Activated CD4-positive, alpha-beta T cell treated with anti-CD3 and anti-CD28 coated beads, Interleukin-2, Interleukin-6, amounts not matched to agents 100 ng/mL and 50 ng/mL, durations not matched to agents 16 hours and 8 hours (primary cell): ENCODE measurements around the gene ABHD6.
"Not testable (repeated sequence)": the region's sequence is repeated elsewhere in the genome, so short reads cannot be mapped to it uniquely, and the experiment has no call there.

Source experiments
- DNase-seq: peaks from one replicate; pipeline ENCODE4 v3.0.0-alpha.2; 2020

ABHD6 gene

DNA sequence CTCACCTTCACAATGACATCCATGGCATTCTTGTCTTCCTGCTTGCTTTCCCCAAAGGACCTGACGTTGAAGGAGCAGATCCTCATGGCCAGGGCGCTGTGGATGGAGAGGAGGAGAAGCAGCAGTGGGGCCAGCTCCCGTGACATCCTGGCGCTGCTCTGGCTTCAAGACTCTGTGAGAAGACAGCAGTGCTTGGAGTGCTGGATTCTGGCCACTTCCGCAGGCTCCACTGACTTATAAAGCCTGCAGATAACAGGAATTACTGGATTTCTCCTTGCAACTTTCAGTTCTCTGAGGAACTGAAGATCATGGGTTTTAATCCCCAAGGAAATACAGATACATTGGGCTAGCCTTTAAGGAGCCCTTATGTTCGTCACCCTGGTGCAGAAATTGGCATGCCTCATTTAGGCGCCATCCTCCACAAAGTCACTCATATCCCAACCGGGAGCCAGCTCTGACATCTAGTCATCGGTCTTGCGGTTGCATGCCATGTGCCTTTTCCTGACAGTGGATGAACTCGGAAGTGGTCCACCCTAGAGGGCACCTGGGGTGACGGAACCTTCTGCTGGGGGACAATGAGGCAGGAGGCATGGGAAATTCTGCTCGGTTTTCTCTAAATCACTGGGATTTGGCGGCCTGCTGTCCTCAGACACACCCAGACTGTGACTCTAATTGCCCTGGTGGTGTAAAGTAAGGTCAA is 26.7 kb upstream of the ABHD6 start, which contains the start of gene DNASE1L3:
TSS of gene DNASE1L3 (minus strand) at position 212 of the 700 bp plus-strand sequence. CDS start at position 146, 66 bp downstream.
- no peak for DNase-seq

- DNase-seq, result peak; percentile 76
These were observed 22.9 kb upstream of the ABHD6 start for GRCh38 chr3:58214484-58215316.

GRCh38 chr3:58215317-58216025 is 22.1 kb upstream of the ABHD6 start:
- no peak for DNase-seq

DNA sequence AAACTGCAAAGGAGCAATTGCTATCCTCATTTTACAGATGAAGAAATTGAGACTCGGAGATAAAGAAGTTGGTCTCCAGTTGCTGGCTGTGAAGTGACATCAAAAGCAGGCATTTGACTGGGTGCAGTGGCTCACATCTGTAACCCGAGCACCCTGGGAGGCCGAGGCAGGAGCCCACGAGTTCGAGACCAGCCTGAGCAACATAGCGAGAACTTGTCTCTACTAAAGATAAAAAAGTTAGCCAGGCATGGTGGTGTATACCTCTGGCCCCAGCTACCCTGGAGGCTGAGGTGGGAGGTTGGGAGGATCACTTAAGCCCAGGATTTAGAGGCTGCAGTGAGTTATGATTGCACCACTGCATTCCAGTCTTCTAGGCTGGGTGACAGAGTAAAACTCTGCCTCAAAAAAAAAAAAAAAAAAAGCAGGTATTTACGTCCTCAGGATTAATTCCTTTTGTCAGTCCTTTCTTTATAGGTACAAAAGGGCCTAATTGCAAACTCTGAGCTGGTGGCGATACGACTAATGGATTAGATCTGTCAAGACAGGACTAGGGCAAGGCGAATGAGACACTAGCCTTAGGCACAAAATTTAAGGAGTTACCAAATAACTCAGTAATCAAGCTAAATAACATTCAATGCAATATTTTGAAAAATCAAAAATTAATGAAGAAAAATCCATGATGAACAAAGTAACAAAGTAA is 20.9 kb upstream of the ABHD6 start:
- DNase-seq, result no peak

GRCh38 chr3:58217209-58217811 is 20.3 kb upstream of the ABHD6 start:
- DNase-seq, result peak; percentile 80

GRCh38 chr3:58218904-58219303 is 18.7 kb upstream of the ABHD6 start:
- DNase-seq, result peak; percentile 59

GRCh38 chr3:58222161-58222724 is 15.3 kb upstream of the ABHD6 start:
- DNase-seq, result no peak

- no peak for DNase-seq
These were observed 13.7 kb upstream of the ABHD6 start for GRCh38 chr3:58223855-58224254.

GRCh38 chr3:58227933-58228332 is 9.7 kb upstream of the ABHD6 start:
- not testable (repeated sequence) for DNase-seq

DNA sequence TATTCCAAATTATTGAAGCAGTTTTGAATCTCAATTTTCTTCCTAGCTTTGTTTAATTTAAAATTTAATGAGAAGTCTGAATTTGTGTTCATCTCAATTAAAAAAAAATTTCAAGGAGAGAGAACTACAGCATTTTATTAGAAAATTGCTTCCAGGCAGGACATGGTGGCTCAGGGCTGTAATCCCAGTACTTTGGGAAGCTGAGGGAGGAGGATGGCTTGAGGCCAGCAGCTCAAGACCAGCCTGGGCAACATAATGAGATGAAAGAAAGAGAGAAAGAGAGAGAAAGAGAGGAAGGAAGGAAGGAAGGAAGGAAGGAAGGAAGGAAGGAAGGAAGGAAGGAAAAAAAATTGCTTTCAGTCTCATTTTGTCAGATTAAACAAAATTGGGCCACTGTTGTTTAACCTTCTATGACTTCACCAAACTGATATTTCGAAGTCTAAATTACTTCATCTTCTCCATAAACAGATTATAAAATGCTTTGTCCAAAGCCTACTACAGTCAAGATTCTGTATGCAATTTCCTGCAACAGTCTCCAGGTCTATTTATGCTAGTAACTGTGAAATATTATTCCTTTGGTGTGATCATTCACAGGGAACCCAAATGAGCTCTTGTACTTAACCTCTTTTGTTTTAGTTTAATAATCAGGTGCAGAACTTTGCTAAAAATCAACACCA is 6.6 kb upstream of the ABHD6 start:
- no peak for DNase-seq

DNA sequence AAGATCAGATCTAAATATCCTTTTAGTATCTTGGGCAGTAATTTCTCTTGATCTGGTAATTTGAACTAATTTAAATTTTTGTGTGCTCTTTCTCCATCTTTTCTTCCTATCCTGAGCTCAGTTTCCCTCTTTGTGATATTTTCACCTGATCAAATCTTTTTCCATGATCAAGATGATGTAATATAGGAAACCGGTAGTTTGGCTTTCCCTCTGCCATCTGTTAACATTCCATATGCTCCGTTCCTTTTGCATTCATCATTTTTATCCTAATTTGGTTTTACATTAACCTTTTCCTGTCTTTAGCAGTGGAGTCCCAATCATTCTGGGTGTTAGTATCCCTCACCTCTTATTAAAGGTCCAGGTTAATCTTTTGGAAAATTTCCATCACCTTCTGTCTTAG is 5.9 kb upstream of the ABHD6 start:
- no peak for DNase-seq

- no peak for DNase-seq
These were observed 3.1 kb upstream of the ABHD6 start for GRCh38 chr3:58234516-58234931.

- no peak for DNase-seq
These were observed 1.6 kb upstream of the ABHD6 start for GRCh38 chr3:58235970-58236369.

- DNase-seq, result no peak
These were observed 910 bp upstream of the ABHD6 start for GRCh38 chr3:58236527-58237237.

DNA sequence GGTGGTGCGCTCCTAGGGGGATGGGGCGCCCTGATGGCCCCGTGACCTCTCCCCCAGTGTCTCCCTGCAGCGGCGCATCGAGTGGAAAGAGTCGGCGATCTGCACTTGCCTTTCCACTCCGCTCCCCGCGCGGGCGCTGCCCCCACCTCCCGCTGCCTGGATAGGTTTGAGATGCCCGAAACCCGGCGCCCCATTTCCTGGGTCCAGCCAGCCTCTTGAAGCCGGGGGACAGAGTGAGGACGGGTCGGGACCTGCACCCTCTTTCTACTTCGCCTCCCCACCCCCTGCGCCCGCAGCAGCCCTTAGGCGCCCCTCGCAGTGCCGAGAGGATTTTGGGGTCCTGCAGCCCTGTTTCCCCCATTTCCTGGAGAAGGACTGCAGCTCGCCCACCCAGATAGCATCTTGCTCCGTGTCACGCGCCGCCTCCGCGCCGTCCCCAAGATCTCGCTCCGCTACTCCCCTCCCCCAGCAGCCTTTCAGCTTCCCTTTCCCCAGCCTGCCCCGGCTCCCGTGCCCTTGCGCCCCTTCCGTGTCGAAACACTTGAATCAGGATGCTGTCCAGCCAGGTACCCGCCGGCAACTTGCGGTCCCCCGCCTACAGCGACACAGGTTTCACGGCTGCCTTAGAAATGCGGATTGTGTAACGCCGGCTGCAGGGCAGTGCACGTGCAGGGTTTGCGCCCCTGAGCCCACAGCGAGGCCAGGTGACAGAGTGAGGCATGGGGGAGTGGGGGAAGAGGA is 519 bp downstream of the ABHD6 start:
- peak; percentile 37 for DNase-seq

GRCh38 chr3:58238830-58239229 is 1.2 kb downstream of the ABHD6 start:
- no peak for DNase-seq

DNA sequence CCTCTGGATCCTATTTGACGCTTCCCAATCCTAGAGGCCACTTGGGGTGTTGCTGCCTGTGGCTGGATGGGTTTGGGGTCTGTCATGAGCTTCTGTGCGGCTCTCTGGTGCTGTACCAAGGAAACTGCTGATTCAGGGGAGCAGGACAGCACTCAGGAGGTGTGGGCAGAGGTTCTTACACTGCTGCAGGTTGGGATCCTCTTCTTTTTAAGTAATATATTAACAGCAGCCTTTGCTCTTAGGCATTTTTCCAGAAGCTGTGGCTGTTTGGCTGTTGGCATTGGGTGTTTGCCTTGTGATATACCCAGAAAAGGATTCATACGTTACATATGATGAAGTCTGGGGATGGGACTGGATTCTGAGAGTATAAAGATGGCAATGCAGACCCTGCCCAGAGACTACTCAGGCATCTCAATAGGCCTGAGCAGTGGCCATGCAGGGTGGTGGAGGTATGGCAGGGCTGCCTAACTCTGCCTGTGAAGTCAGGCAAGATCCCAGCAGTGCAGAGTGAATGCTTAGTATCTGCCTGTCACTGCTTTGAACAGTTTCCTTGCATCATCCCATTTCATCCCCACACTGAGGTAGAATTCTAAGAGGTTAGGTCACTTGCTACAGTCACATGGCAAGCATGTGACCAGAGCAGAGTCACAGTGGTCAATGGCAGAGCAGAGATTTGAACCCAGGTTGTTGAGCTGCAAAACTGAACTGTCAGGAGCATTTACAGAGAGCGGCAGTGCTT is 3.9 kb downstream of the ABHD6 start:
- DNase-seq, result no peak

DNA sequence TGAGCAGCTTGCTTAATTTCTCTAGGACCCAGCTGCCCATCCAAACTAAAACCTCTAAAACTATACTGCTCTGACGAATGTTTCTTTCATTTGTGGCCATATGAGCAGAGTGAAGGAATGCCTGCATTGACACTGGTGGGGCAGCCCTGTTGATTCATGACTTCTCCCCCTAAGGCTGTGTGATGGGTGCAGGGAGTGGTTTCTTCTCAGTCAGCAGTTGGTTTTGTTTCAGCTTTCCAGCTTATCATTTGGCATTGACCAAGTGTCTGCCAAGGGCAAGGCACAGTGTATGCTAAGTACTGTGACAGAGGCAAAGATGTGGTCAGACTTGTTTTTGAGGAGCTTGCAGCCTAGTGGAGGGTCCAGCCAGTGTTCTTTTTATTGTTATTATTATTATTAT is 4.7 kb downstream of the ABHD6 start:
- no peak for DNase-seq

GRCh38 chr3:58242860-58243259 is 5.3 kb downstream of the ABHD6 start:
- DNase-seq, result not testable (repeated sequence)
